ENCODE measurements around the gene KCNMB2.

Gene KCNMB2

GRCh38 chr3:178845420-178846118 lies 309.3 kb downstream of the KCNMB2 start:
- peaks cover 9% of the 10 kb centered on the region; the same call in 1 of the 2 replicates for H3K9me3 ChIP-seq (ENCODE audit: insufficient read depth, low read length)
- no peak overlapping the region for H3K9ac ChIP-seq (ENCODE audit: insufficient read length, low read depth)
- no peaks in the 10 kb centered on the region for H3K27me3 ChIP-seq (ENCODE audit: insufficient read depth, insufficient read length)
- H3K4me1 ChIP-seq (ENCODE audit: insufficient read depth, insufficient read length): no peaks in the 10 kb centered on the region
- TF ChIP-seq SUZ12 (IDR thresholded peaks at IDR 0.05; ENCODE audit: extremely low read depth, insufficient read depth, insufficient read length) (no peak), ZNF274 (IDR thresholded peaks at IDR 0.05; ENCODE audit: low read depth, low read length) (no peak), YY1 (IDR thresholded peaks at IDR 0.05; ENCODE audit: insufficient read depth, insufficient read length) (no peak)
- DNase-seq (ENCODE audit: low read depth, low spot score): no peak
- H3K4me3 ChIP-seq (ENCODE audit: insufficient read length, low read depth): no peak overlapping the region
- H3K36me3 ChIP-seq (ENCODE audit: insufficient read depth, insufficient read length, low read length): no peaks in the 10 kb centered on the region

DNA sequence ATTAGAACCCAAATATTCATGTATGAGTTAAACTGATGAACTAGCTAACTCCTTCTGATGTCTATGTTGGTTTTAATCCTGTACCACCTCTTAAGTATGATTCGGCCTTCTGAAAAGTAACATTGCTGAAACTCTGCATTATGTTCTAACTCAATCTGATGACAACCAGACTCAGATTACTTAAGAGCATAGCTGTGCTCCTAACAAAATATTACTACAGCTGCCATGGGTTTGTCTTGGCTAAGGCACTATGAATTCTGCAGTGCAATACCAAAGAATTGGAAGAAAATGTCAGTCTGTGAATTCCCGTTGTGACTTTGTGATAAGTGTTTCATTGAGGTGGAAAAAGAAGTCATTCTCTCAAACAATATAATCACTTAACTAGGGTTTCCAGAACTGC lies 311.0 kb downstream of the KCNMB2 start:
- TF ChIP-seq SUZ12 (IDR thresholded peaks at IDR 0.05; ENCODE audit: extremely low read depth, insufficient read depth, insufficient read length): no peak
- no peak for TF ChIP-seq YY1 (IDR thresholded peaks at IDR 0.05; ENCODE audit: insufficient read depth, insufficient read length)
- TF ChIP-seq ZNF274 (IDR thresholded peaks at IDR 0.05; ENCODE audit: low read depth, low read length): no peak
- H3K4me3 ChIP-seq (ENCODE audit: insufficient read length, low read depth): no peak overlapping the region

DNA sequence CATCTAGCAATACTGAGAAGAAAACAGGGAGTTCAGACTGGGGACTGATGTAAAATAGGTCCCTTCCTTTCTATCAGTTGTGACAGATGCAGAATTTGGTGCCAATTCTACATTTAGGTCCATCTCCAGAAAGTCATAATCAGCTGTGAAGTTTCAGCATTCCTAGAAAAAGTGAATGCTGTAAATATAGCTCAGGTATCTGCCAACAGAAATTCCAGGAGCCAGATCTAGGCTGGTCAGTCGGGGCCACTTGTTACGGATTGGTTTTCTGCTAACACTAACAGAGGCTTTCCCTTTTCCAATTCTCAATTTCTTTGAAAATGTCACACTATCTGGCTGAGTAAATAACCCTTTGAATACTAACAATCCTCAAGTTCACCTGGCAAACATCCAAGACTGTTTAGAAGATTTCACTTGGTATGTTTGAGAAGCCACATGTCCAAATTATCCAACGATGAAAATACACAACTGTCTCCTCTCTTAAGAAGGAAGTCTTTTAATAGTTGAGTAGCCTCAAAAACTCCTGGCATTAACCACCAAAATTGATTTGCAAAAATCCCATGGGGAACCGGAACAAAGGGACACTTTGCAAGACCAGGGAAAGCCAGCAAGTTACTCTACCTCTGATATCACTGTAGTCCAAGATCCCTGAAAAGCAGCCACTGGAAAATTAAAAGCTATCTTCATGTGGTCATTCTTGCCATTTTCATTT lies 313.1 kb downstream of the KCNMB2 start:
- no peak for DNase-seq (ENCODE audit: low read depth, low spot score)
- H3K9me3 ChIP-seq (ENCODE audit: insufficient read depth, low read length): no peaks in the 10 kb centered on the region
- no peaks in the 10 kb centered on the region for H3K27me3 ChIP-seq (ENCODE audit: insufficient read depth, insufficient read length)
- TF ChIP-seq YY1 (IDR thresholded peaks at IDR 0.05; ENCODE audit: insufficient read depth, insufficient read length) (no peak), ZNF274 (IDR thresholded peaks at IDR 0.05; ENCODE audit: low read depth, low read length) (no peak), SUZ12 (IDR thresholded peaks at IDR 0.05; ENCODE audit: extremely low read depth, insufficient read depth, insufficient read length) (no peak)
- H3K4me1 ChIP-seq (ENCODE audit: insufficient read depth, insufficient read length): no peaks in the 10 kb centered on the region
- no peaks in the 10 kb centered on the region for H3K36me3 ChIP-seq (ENCODE audit: insufficient read depth, insufficient read length, low read length)
- no peak overlapping the region for H3K4me3 ChIP-seq (ENCODE audit: insufficient read length, low read depth)
- no peak overlapping the region for H3K9ac ChIP-seq (ENCODE audit: insufficient read length, low read depth)

More for the DNA sequence above, 311.0 kb downstream of the KCNMB2 start:
- Histone ChIP-seq H3K9me3 (ENCODE audit: insufficient read depth, low read length) (no peaks in the 10 kb centered on the region), H3K4me1 (ENCODE audit: insufficient read depth, insufficient read length) (no peaks in the 10 kb centered on the region), H3K27me3 (ENCODE audit: insufficient read depth, insufficient read length) (no peaks in the 10 kb centered on the region), H3K9ac (ENCODE audit: insufficient read length, low read depth) (no peak overlapping the region), H3K36me3 (ENCODE audit: insufficient read depth, insufficient read length, low read length) (no peaks in the 10 kb centered on the region)
- DNase-seq (ENCODE audit: low read depth, low spot score): no peak

GRCh38 chr3:178850450-178851190 lies 314.4 kb downstream of the KCNMB2 start:
- TF ChIP-seq ZNF274 (IDR thresholded peaks at IDR 0.05; ENCODE audit: low read depth, low read length) (no peak), YY1 (IDR thresholded peaks at IDR 0.05; ENCODE audit: insufficient read depth, insufficient read length) (no peak), SUZ12 (IDR thresholded peaks at IDR 0.05; ENCODE audit: extremely low read depth, insufficient read depth, insufficient read length) (no peak)
- H3K4me3 ChIP-seq (ENCODE audit: insufficient read length, low read depth): no peak overlapping the region
- H3K9me3 ChIP-seq (ENCODE audit: insufficient read depth, low read length): no peaks in the 10 kb centered on the region
- H3K4me1 ChIP-seq (ENCODE audit: insufficient read depth, insufficient read length): no peaks in the 10 kb centered on the region
- no peak overlapping the region for H3K9ac ChIP-seq (ENCODE audit: insufficient read length, low read depth)
- no peaks in the 10 kb centered on the region for H3K27me3 ChIP-seq (ENCODE audit: insufficient read depth, insufficient read length)
- no peak for DNase-seq (ENCODE audit: low read depth, low spot score)
- H3K36me3 ChIP-seq (ENCODE audit: insufficient read depth, insufficient read length, low read length): no peaks in the 10 kb centered on the region

DNA sequence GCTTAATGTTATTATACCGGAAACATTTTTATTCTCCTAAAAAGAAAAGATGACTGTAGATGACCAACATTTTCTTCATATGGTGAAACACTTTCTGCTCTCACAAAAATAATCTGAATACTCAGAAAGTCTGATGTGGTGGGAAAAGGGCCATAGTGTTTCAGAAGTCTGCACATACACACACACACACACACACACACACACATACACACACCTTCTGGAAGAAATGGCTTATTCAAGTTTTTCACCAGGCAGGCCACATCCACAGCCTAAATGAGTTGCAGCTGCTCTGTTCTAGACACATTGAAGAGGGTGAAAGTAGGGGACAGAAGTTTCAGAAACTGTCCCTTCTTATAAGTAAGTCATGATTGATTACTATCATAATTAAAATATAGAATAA lies 315.3 kb downstream of the KCNMB2 start:
- Histone ChIP-seq H3K36me3 (ENCODE audit: insufficient read depth, insufficient read length, low read length) (no peaks in the 10 kb centered on the region), H3K9me3 (ENCODE audit: insufficient read depth, low read length) (no peaks in the 10 kb centered on the region), H3K27me3 (ENCODE audit: insufficient read depth, insufficient read length) (no peaks in the 10 kb centered on the region), H3K4me1 (ENCODE audit: insufficient read depth, insufficient read length) (no peaks in the 10 kb centered on the region), H3K9ac (ENCODE audit: insufficient read length, low read depth) (no peak overlapping the region), H3K4me3 (ENCODE audit: insufficient read length, low read depth) (no peak overlapping the region)
- no peak for DNase-seq (ENCODE audit: low read depth, low spot score)
- no peak for TF ChIP-seq SUZ12 (IDR thresholded peaks at IDR 0.05; ENCODE audit: extremely low read depth, insufficient read depth, insufficient read length)
- TF ChIP-seq YY1 (IDR thresholded peaks at IDR 0.05; ENCODE audit: insufficient read depth, insufficient read length): no peak
- TF ChIP-seq ZNF274 (IDR thresholded peaks at IDR 0.05; ENCODE audit: low read depth, low read length): no peak

GRCh38 chr3:178856804-178857203 lies 320.6 kb downstream of the KCNMB2 start:
- no peak overlapping the region for H3K9ac ChIP-seq (ENCODE audit: insufficient read length, low read depth)
- H3K4me1 ChIP-seq (ENCODE audit: insufficient read depth, insufficient read length): peaks cover 2% of the 10 kb centered on the region
- peaks cover 5% of the 10 kb centered on the region for H3K36me3 ChIP-seq (ENCODE audit: insufficient read depth, insufficient read length, low read length)
- no peak for DNase-seq (ENCODE audit: low read depth, low spot score)
- H3K4me3 ChIP-seq (ENCODE audit: insufficient read length, low read depth): no peak overlapping the region
- 0 out of 2 replicates have a peak, but pooled peaks cover 9% of the 10 kb centered on the region for H3K9me3 ChIP-seq (ENCODE audit: insufficient read depth, low read length)
- H3K27me3 ChIP-seq (ENCODE audit: insufficient read depth, insufficient read length): no peaks in the 10 kb centered on the region
- no peak for TF ChIP-seq YY1 (IDR thresholded peaks at IDR 0.05; ENCODE audit: insufficient read depth, insufficient read length)

DNA sequence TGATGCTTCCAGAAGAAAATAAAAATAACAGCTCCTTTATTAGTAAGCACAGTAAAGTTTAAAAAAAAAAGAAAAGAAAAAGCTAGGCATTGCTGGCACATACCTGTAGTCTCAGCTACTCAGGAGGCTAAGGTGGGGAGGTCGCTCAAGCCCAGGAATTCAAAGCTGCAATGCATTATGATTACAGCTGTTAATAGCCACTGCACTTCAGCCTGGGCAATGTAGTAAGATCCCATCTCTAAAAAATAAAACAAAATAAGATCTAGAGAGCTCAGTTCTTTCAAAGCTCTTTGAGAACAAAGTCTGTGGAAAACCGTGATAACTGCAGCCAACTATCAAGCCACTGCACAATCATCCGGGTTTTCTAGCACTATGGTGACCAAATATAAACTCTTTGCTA lies 323.1 kb downstream of the KCNMB2 start:
- H3K4me1 ChIP-seq (ENCODE audit: insufficient read depth, insufficient read length): peaks cover 2% of the 10 kb centered on the region
- peaks cover 5% of the 10 kb centered on the region for H3K36me3 ChIP-seq (ENCODE audit: insufficient read depth, insufficient read length, low read length)
- no peaks in the 10 kb centered on the region for H3K27me3 ChIP-seq (ENCODE audit: insufficient read depth, insufficient read length)
- DNase-seq (ENCODE audit: low read depth, low spot score): no peak
- peak overlapping the region; percentile 70 for H3K9ac ChIP-seq (ENCODE audit: insufficient read length, low read depth)
- TF ChIP-seq SUZ12 (IDR thresholded peaks at IDR 0.05; ENCODE audit: extremely low read depth, insufficient read depth, insufficient read length): no peak
- TF ChIP-seq ZNF274 (IDR thresholded peaks at IDR 0.05; ENCODE audit: low read depth, low read length): no peak
- no peak for TF ChIP-seq YY1 (IDR thresholded peaks at IDR 0.05; ENCODE audit: insufficient read depth, insufficient read length)
- H3K9me3 ChIP-seq (ENCODE audit: insufficient read depth, low read length): 0 out of 2 replicates have a peak, but pooled peaks cover 9% of the 10 kb centered on the region
- H3K4me3 ChIP-seq (ENCODE audit: insufficient read length, low read depth): peak overlapping the region; percentile 56

Data from NT2/D1 (cell line).